PC-3 (cell line): Measurements from ENCODE around the gene PBOV1. TPM values are rescaled to one million over a fixed set of nuclear protein-coding genes. Genes with fewer than 3 reads are reported as not detected.

Source experiments
- ATAC-seq: fragments of 200-7000 bp; cut with Tn5 transposase; 2 replicates; pipeline ENCODE4 v1.9.1; 2020; ENCODE audit warnings: mild to moderate bottlenecking, moderate library complexity
- BruUV-seq: library from RNA; stranded (reverse); fragments of 400-500 nt; replicated peaks from 2 replicates; lab custom pipeline; 2021; lab: Mats Ljungman, UMichigan
- CTCF ChIA-PET: fragments of 300-600 bp; sonication (Branson Sonifier 250); formaldehyde crosslinking; loops from one replicate; lab custom pipeline; 2022; ENCODE audit warnings: antibody characterized with exemption; lab: Charles Lee
- POLR2A ChIA-PET: fragments of 300-600 bp; sonication (Branson Sonifier 250); formaldehyde crosslinking; loops from one replicate; lab custom pipeline; 2022; ENCODE audit warnings: antibody characterized with exemption; ENCODE audit not compliant: unreplicated experiment; lab: Charles Lee
- DNase-seq: peaks from one replicate; pipeline ENCODE4 v3.0.0-alpha.2; 2015
- H2AFZ ChIP-seq: fragments of 300-600 bp; sonication (generic); 2 replicates; pipeline ENCODE4 v1.6.0; 2016; ENCODE audit warnings: antibody characterized with exemption, low read length
- H3F3A ChIP-seq: fragments of 300-600 bp; sonication (generic); one replicate; pipeline ENCODE4 v1.6.0; 2017; ENCODE audit warnings: antibody characterized with exemption, low read length, control low read depth, mild to moderate bottlenecking; ENCODE audit not compliant: unreplicated experiment
- H3K27ac ChIP-seq: fragments of 300-600 bp; sonication (generic); 2 replicates; pipeline ENCODE4 v1.5.1; 2016; ENCODE audit warnings: mild to moderate bottlenecking, low read length
- H3K27me3 ChIP-seq: fragments of 300-600 bp; sonication (generic); 2 replicates; pipeline ENCODE4 v1.6.1; 2016; ENCODE audit warnings: low read length, mixed read lengths
- H3K36me3 ChIP-seq: fragments of 300-600 bp; sonication (generic); 2 replicates; pipeline ENCODE4 v1.6.1; 2016; ENCODE audit warnings: low read depth, mixed run types, low read length, mixed read lengths
- H3K4me1 ChIP-seq: fragments of 300-600 bp; sonication (generic); 2 replicates; pipeline ENCODE4 v1.5.1; 2016; ENCODE audit warnings: low read length; ENCODE audit not compliant: insufficient read depth
- H3K4me2 ChIP-seq: fragments of 300-600 bp; sonication (generic); 2 replicates; pipeline ENCODE4 v1.6.0; 2016; ENCODE audit warnings: low read length
- H3K4me3 ChIP-seq: fragments of 300-600 bp; sonication (generic); 2 replicates; pipeline ENCODE4 v1.5.1; 2016; ENCODE audit warnings: mild to moderate bottlenecking, low read length, mixed read lengths
- H3K79me2 ChIP-seq: fragments of 300-600 bp; sonication (generic); 2 replicates; pipeline ENCODE4 v1.6.1; 2017; ENCODE audit warnings: low read length, mixed read lengths
- H3K9ac ChIP-seq: fragments of 300-600 bp; sonication (generic); 2 replicates; pipeline ENCODE4 v1.6.0; 2016; ENCODE audit warnings: mild to moderate bottlenecking, low read length
- H3K9me2 ChIP-seq: fragments of 300-600 bp; sonication (generic); replicated peaks from 2 replicates; pipeline ENCODE4 v1.6.1; 2016; ENCODE audit warnings: mixed run types, low read length, mixed read lengths
- H3K9me3 ChIP-seq: fragments of 300-600 bp; sonication (generic); 2 replicates; pipeline ENCODE4 v1.6.1; 2016; ENCODE audit warnings: low read length, mixed read lengths
- H4K20me1 ChIP-seq: fragments of 300-600 bp; sonication (generic); 2 replicates; pipeline ENCODE4 v1.6.1; 2016; ENCODE audit warnings: low read length, mixed read lengths
- CTCF ChIP-seq: fragments of 300-600 bp; sonication (generic); conservative IDR thresholded peaks from 2 replicates; pipeline ENCODE4 v1.5.1; 2017; ENCODE audit warnings: antibody characterized with exemption, low read depth, mild to moderate bottlenecking, low read length
- EZH2 ChIP-seq: fragments of 300-600 bp; sonication (generic); IDR thresholded peaks from one replicate; pipeline ENCODE4 v1.6.1; 2017; ENCODE audit warnings: antibody characterized with exemption, mild to moderate bottlenecking, low read length; ENCODE audit not compliant: unreplicated experiment
- EZH2phosphoT487 ChIP-seq: fragments of 300-600 bp; sonication (generic); IDR thresholded peaks from 2 replicates; pipeline ENCODE4 v1.6.1; 2018; ENCODE audit warnings: mild to moderate bottlenecking, antibody characterized with exemption, low read length, borderline replicate concordance
- intact Hi-C: fragments of 100-400 bp; cut with micrococcal nuclease; formaldehyde crosslinking; loops from 2 replicates; pipeline ENCODE4 v1.9.0; 2023
- total RNA-seq: library from RNA; depleted of rRNA; stranded (reverse); fragments of >200 nt; gene quantifications from 2 replicates; pipeline ENCODE4 v1.2.3, GENCODE V29; 2014

Gene PBOV1
- total RNA-seq, 1 experiment from 2014 or later, result not detected

- no peak overlapping the region for H3K9ac ChIP-seq
- H3F3A ChIP-seq, result no peaks in the 10 kb centered on the region
- no peaks in the 10 kb centered on the region for H3K36me3 ChIP-seq
- ATAC-seq (no peak), DNase-seq (no peak)
- peaks cover 35% of the 10 kb centered on the region for H3K4me1 ChIP-seq
- no peaks in the 10 kb centered on the region for H3K9me2 ChIP-seq
- CTCF ChIA-PET, result no interaction called here
- POLR2A ChIA-PET, result no interaction called here
- H3K79me2 ChIP-seq, result no peaks in the 10 kb centered on the region
- no peaks in the 10 kb centered on the region for H4K20me1 ChIP-seq
- TF ChIP-seq EZH2phosphoT487 (no peak), EZH2 (no peak), CTCF (no peak)
- H3K27me3 ChIP-seq, result no peaks in the 10 kb centered on the region
- H3K27ac ChIP-seq, result no peak overlapping the region
- intact Hi-C loops, result no loop called here
- no peak overlapping the region for H2AFZ ChIP-seq
- H3K4me2 ChIP-seq, result no peak overlapping the region
- BruUV-seq, result no TSS peak
- no peak overlapping the region for H3K4me3 ChIP-seq
- H3K9me3 ChIP-seq, result no peaks in the 10 kb centered on the region
Observed at GRCh38 chr6:138225953-138226352, 7.7 kb upstream of the PBOV1 start.

- no peak overlapping the region for H3K9ac ChIP-seq
- H3F3A ChIP-seq, result no peaks in the 10 kb centered on the region
- no peaks in the 10 kb centered on the region for H3K9me2 ChIP-seq
- ATAC-seq (no peak), DNase-seq (no peak)
- no peak overlapping the region for H3K4me2 ChIP-seq
- intact Hi-C loops, result no loop called here
- H3K4me3 ChIP-seq, result no peak overlapping the region
- TF ChIP-seq CTCF (no peak), EZH2 (no peak)
- no peak overlapping the region for H2AFZ ChIP-seq
- ChIA-PET CTCF (no interaction called here), POLR2A (no interaction called here)
- H3K27ac ChIP-seq, result no peak overlapping the region
- no peaks in the 10 kb centered on the region for H4K20me1 ChIP-seq
- no peaks in the 10 kb centered on the region for H3K36me3 ChIP-seq
- no TSS peak for BruUV-seq
- no peaks in the 10 kb centered on the region for H3K9me3 ChIP-seq
- peaks cover 11% of the 10 kb centered on the region for H3K4me1 ChIP-seq
- H3K27me3 ChIP-seq, result no peaks in the 10 kb centered on the region
- H3K79me2 ChIP-seq, result no peaks in the 10 kb centered on the region
Observed at GRCh38 chr6:138222901-138223546, 4.7 kb upstream of the PBOV1 start.

- Histone ChIP-seq H3K4me3 (no peak overlapping the region), H3K79me2 (no peaks in the 10 kb centered on the region), H3K4me2 (no peak overlapping the region), H3K9ac (no peak overlapping the region), H3K9me2 (no peaks in the 10 kb centered on the region), H4K20me1 (no peaks in the 10 kb centered on the region), H3K36me3 (no peaks in the 10 kb centered on the region), H3K27ac (no peak overlapping the region), H2AFZ (no peak overlapping the region), H3K27me3 (no peaks in the 10 kb centered on the region), H3K9me3 (no peaks in the 10 kb centered on the region), H3F3A (no peaks in the 10 kb centered on the region), H3K4me1 (no peaks in the 10 kb centered on the region)
- ATAC-seq (no peak), DNase-seq (no peak)
- no TSS peak for BruUV-seq
- intact Hi-C loops, result no loop called here
- TF ChIP-seq EZH2, result no peak
- no peak for TF ChIP-seq EZH2phosphoT487
- no peak for TF ChIP-seq CTCF
- ChIA-PET POLR2A (no interaction called here), CTCF (no interaction called here)
Observed at GRCh38 chr6:138219901-138220300, 1.6 kb upstream of the PBOV1 start.
